Dedifferentiated amniotic fluid mesenchymal stem cell (primary cell): Measurements from ENCODE around the gene GABRB1.
"Not testable (repeated sequence)": the region's sequence is repeated elsewhere in the genome, so short reads cannot be mapped to it uniquely, and the experiment has no call there.

ENCODE experiments used
- DNase-seq: peaks from one replicate; pipeline ENCODE4 v3.0.0-alpha.2; 2016; ENCODE audit errors: extremely low spot score

Gene GABRB1

GRCh38 chr4:47290873-47291272, 259.5 kb downstream of the GABRB1 start:
- DNase-seq, result not testable (repeated sequence)

GRCh38 chr4:47309165-47309564, 277.8 kb downstream of the GABRB1 start:
- no peak for DNase-seq

DNA sequence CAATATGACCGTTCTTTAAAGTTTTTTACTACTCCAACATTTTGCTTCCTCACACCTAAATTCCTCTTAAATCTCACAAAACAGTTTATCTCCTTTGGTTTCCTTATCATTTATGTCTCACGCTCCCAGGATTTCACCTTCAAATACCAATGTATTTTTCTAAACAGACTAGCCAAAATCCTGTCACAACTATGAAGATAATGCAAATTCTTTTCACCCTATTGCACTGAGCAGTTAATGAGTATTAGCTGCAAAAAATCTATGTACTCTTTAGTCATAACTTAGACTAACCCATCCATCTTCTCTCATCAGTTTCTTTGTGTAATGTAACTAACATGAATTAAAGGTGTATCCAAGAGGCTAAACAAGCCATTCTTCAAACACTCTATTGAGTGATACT, 280.8 kb downstream of the GABRB1 start:
- DNase-seq, result no peak

- DNase-seq, result no peak
Observed at GRCh38 chr4:47313384-47313783, 282.0 kb downstream of the GABRB1 start.

DNA sequence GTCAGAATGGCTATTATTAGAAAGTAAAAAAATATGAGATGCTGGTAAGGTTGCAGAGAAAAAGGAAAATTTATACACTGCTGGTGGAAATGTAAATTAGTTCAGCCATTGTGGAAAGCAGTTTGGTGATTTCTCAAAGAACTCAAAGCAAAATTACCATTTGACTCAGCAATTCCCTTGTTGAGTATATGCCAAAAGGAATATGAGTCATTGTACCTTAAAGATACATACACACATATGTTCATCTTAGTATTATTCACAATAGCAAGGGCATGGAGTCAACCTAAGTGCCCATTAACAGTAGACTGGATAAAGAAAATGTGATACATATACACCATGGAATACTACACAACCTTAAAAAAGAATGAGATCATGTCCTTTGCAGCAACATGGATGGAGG, 284.0 kb downstream of the GABRB1 start:
- DNase-seq, result peak; percentile 15

DNA sequence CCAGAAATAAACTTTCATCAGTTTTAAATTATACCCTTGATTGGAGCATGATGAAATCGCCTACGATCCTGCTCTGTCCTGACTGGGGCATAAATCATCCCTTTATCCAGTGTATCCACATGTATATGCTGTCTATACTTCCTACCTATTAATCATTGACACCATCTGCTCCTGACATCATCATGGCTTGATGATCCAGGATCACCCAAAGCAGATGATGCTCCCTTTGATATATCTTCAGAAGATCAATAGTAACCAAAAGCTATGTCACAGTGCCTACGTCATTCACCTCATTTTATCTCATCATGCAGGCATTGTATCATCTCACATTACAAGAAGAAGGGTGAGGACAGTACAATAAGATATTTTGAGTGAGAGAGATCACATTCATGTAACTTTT, 294.7 kb downstream of the GABRB1 start:
- DNase-seq, result no peak

DNA sequence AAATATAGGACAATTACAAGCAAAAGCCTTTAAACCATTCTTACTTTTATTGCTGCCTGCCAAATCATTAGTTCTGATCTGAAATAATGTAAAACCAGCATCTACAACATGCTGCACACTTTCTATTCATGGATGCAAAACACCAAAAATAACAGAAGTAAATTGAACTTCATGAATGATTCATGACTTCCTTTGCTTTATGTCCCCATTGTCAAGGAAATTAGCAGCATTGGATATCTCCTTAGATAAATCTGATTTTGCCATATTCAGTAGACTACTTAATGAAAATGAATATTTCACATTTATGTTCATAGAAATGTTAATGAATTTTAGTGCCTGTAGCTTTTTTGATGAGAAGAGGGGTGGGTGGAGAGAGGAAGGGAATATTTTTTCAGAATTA, 299.5 kb downstream of the GABRB1 start:
- DNase-seq, result no peak

GRCh38 chr4:47334652-47335051, 303.3 kb downstream of the GABRB1 start:
- DNase-seq, result no peak

GRCh38 chr4:47337893-47338292, 306.5 kb downstream of the GABRB1 start:
- DNase-seq, result no peak

GRCh38 chr4:47340914-47341313, 309.5 kb downstream of the GABRB1 start:
- no peak for DNase-seq

DNA sequence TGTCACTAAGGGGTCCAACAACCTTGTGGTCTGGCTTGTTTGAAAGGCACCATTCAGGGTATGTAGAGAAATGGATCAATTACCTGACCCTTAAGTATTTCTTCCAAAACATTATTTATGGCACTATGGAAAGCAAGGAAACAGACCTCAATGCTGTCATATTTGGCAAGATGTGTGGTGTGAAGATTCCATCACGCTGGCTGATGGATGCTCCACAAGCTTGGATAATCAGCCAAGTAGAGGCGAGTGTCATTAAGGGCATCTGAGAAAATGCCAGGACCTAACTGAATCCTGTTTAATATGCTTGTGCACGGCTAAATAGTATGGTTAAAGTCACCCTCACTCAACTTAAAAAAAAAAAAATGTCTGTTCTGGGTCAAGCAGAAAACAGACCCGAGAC, 311.4 kb downstream of the GABRB1 start:
- DNase-seq, result no peak

GRCh38 chr4:47349326-47349725, 318.0 kb downstream of the GABRB1 start:
- DNase-seq, result peak; percentile 36

DNA sequence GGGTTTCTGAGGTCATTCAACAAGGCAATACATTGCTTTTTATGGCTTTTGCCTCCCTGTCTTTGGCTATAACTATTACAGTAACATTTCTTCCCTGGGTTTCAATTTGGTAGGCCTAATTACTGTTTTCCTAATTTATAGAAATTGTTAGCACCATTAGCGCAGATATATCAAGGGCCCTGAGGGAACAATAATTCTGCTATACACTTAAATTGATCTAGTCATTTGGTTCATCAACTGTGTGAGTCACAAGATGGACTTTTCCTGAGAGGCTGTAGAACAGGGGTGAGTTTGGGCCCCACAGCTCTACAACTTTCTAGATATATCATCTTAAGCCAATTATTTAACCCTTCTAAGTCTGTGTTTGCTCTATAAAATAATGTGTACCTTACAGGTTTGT, 324.2 kb downstream of the GABRB1 start:
- DNase-seq, result no peak

GRCh38 chr4:47359891-47360290, 328.5 kb downstream of the GABRB1 start:
- no peak for DNase-seq

GRCh38 chr4:47367761-47368160, 336.4 kb downstream of the GABRB1 start:
- DNase-seq, result no peak

GRCh38 chr4:47368211-47368610, 336.8 kb downstream of the GABRB1 start:
- DNase-seq, result no peak

DNA sequence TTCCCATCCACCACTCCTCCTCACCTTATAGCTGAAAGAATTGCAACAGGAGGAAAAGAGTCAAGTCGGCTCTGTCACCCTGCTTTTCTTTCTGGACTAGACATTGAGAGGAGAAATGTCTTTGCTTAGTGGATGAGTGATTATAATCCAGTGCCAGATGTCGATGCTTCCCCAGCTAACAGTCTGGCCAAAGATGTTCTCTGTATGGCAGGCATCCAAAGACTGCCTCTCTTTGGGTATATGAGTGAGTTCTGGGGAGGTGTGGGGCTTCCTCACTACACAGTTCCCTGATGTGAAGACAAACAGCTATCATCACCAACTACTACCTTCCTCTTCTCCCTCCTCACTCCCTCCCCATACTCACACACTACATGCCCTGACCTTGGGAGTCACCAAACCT, 341.2 kb downstream of the GABRB1 start:
- DNase-seq, result no peak

DNA sequence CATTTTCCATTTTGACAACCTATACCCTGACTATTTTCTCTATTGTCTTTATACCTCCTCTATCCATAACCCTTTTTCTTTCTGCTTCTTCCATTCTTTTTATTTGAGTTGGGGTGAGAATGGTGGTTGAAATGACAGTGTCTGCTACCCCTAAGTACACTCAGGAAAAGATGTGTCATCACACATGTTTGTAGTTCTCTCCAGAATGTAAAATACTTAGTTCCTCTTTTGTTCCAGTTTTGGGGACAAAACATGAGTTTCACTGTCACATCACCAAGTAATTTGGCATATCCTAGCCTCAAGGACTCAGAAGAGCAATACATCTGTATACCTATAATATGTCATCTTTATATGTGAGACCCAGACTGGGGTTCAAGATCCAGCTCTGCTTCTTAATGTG, 341.8 kb downstream of the GABRB1 start:
- no peak for DNase-seq

- no peak for DNase-seq
Observed at GRCh38 chr4:47373709-47374108, 342.3 kb downstream of the GABRB1 start.

GRCh38 chr4:47374477-47374876, 343.1 kb downstream of the GABRB1 start:
- DNase-seq, result no peak

GRCh38 chr4:47378021-47378530, 346.7 kb downstream of the GABRB1 start:
- not testable (repeated sequence) for DNase-seq

- no peak for DNase-seq
Observed at GRCh38 chr4:47381172-47381571, 349.8 kb downstream of the GABRB1 start.

- DNase-seq, result no peak
Observed at GRCh38 chr4:47382846-47383360, 351.5 kb downstream of the GABRB1 start.

DNA sequence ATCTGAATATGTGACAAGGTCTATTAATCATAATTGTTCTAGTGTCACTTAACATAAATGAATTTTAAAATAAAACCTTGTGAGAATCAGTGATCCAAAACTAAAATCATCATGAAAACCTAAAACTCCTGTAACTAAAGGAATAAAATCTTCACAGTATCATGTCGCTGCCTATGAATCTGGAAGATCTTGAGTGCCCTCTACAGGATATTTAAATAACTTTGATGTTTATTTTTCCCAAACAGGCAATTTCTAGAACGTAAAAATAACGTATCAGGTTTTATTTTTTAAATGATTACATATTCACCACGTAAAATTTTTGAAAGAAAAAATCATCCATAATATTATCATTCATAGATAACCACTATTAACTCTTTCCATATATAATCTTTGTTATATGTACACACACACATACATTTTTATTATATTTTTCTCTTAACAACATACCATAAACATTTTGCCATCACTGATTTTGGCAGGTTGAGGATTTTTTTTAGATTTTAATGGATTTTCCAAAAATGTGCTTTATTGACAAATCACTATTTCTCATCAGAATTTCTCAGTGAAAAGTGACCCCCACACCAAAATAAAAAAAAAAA, 352.6 kb downstream of the GABRB1 start:
- DNase-seq, result peak; percentile 70
